GM13977 (cell line): ENCODE measurements around the gene GRK5.

Experiments
- DNase-seq: peaks from one replicate; pipeline ENCODE4 v3.0.0; 2012; ENCODE audit warnings: low spot score
- CTCF ChIP-seq: IDR thresholded peaks from 2 replicates; pipeline ENCODE4 v1.5.1; 2012; ENCODE audit warnings: mild to moderate bottlenecking, control low read depth; ENCODE audit not compliant: insufficient read depth; ENCODE audit errors: extremely low read depth, missing control alignments
- in situ Hi-C: fragments of 300-500 bp; cut with MboI; formaldehyde crosslinking; loops from one replicate; pipeline ENCODE4 v1.12.0; 2022; ENCODE audit warnings: low sequenced_read_pairs, low pct_unique_long_range_greater_than_20kb, mixed read lengths, inconsistent platforms; ENCODE audit not compliant: unreplicated experiment

Gene GRK5

GRCh38 chr10:119445935-119446317 lies 238.6 kb downstream of the GRK5 start:
- TF ChIP-seq CTCF, result no peak
- in situ Hi-C loops, result no loop called here
- DNase-seq, result no peak

GRCh38 chr10:119446441-119447277 lies 239.3 kb downstream of the GRK5 start:
- in situ Hi-C loops, result no loop called here
- no peak for TF ChIP-seq CTCF
- DNase-seq, result no peak

GRCh38 chr10:119447421-119447820 lies 240.1 kb downstream of the GRK5 start:
- DNase-seq, result no peak
- in situ Hi-C loops, result no loop called here
- no peak for TF ChIP-seq CTCF

- no peak for TF ChIP-seq CTCF
These were observed 240.6 kb downstream of the GRK5 start for GRCh38 chr10:119447823-119448546.

GRCh38 chr10:119448628-119449584 lies 241.5 kb downstream of the GRK5 start:
- in situ Hi-C loops, result no loop called here

More at GRCh38 chr10:119447823-119448546, 240.6 kb downstream of the GRK5 start:
- in situ Hi-C loops, result no loop called here
- no peak for DNase-seq

More at GRCh38 chr10:119448628-119449584, 241.5 kb downstream of the GRK5 start:
- TF ChIP-seq CTCF, result no peak
- no peak for DNase-seq
